HG03469 (cell line): ENCODE measurements around the gene ALG6.
"Not testable (repeated sequence)": the region's sequence is repeated elsewhere in the genome, so short reads cannot be mapped to it uniquely, and the experiment has no call there.

ENCODE experiments used
- ATAC-seq: cut with Tn5 transposase; IDR thresholded peaks from one replicate; pipeline ENCODE4 v1.9.1; 2021; ENCODE audit warnings: mild to moderate bottlenecking, moderate library complexity, moderate number of reproducible peaks; ENCODE audit not compliant: unreplicated experiment

Gene ALG6

GRCh38 chr1:63328122-63328521 lies 39.3 kb upstream of the ALG6 start:
- ATAC-seq, result no peak

- no peak for ATAC-seq
Observed at GRCh38 chr1:63328781-63329180, 38.6 kb upstream of the ALG6 start.

- no peak for ATAC-seq
Observed at GRCh38 chr1:63329621-63330330, 37.7 kb upstream of the ALG6 start.

- no peak for ATAC-seq
Observed at GRCh38 chr1:63330331-63330916, 37.0 kb upstream of the ALG6 start.

GRCh38 chr1:63342402-63342801 lies 25.0 kb upstream of the ALG6 start:
- no peak for ATAC-seq

- ATAC-seq, result no peak
Observed at GRCh38 chr1:63343922-63344321, 23.5 kb upstream of the ALG6 start.

- no peak for ATAC-seq
Observed at GRCh38 chr1:63350320-63350719, 17.1 kb upstream of the ALG6 start.

GRCh38 chr1:63352736-63353135 lies 14.7 kb upstream of the ALG6 start:
- ATAC-seq, result no peak

GRCh38 chr1:63356234-63356633 lies 11.2 kb upstream of the ALG6 start:
- not testable (repeated sequence) for ATAC-seq

- ATAC-seq, result no peak
Observed at GRCh38 chr1:63359561-63359960, 7.9 kb upstream of the ALG6 start.

- ATAC-seq, result no peak
Observed at GRCh38 chr1:63362073-63362472, 5.4 kb upstream of the ALG6 start.

GRCh38 chr1:63362578-63362977 lies 4.8 kb upstream of the ALG6 start:
- ATAC-seq, result no peak

GRCh38 chr1:63363014-63363413 lies 4.4 kb upstream of the ALG6 start:
- ATAC-seq, result no peak

- no peak for ATAC-seq
Observed at GRCh38 chr1:63366908-63367214, 566 bp upstream of the ALG6 start.

GRCh38 chr1:63368131-63368530 lies 704 bp downstream of the ALG6 start:
- no peak for ATAC-seq

GRCh38 chr1:63379583-63379982 lies 12.2 kb downstream of the ALG6 start:
- no peak for ATAC-seq

GRCh38 chr1:63381741-63382140 lies 14.3 kb downstream of the ALG6 start:
- ATAC-seq, result no peak

- no peak for ATAC-seq
Observed at GRCh38 chr1:63401945-63402344, 34.5 kb downstream of the ALG6 start.

GRCh38 chr1:63403386-63403785 lies 36.0 kb downstream of the ALG6 start:
- ATAC-seq, result no peak

GRCh38 chr1:63405021-63405420 lies 37.6 kb downstream of the ALG6 start:
- no peak for ATAC-seq

GRCh38 chr1:63405987-63406386 lies 38.6 kb downstream of the ALG6 start:
- ATAC-seq, result no peak

- no peak for ATAC-seq
Observed at GRCh38 chr1:63407002-63407401, 39.6 kb downstream of the ALG6 start.

GRCh38 chr1:63408331-63408730 lies 40.9 kb downstream of the ALG6 start:
- ATAC-seq, result no peak
